OCI-LY1 (cell line): ENCODE results near the gene SRP9.
"Not testable (repeated sequence)": the region's sequence is repeated elsewhere in the genome, so short reads cannot be mapped to it uniquely, and the experiment has no call there.

Source experiments
- H2AFZ ChIP-seq: fragments of 200-600 bp; sonication (generic), shearing (Covaris generic); 2 replicates; pipeline ENCODE4 v1.6.0; 2014; ENCODE audit warnings: antibody characterized with exemption, mild to moderate bottlenecking, low read length
- H3F3A ChIP-seq: fragments of 200-600 bp; sonication (generic), shearing (Covaris generic); 2 replicates; pipeline ENCODE4 v1.6.0; 2014; ENCODE audit warnings: mild to moderate bottlenecking, antibody characterized with exemption, low read length, moderate library complexity; ENCODE audit not compliant: insufficient read depth
- H3K27ac ChIP-seq: fragments of 200-600 bp; sonication (generic); 2 replicates; pipeline ENCODE4 v1.5.1; 2014; ENCODE audit warnings: low read length, mixed run types, mild to moderate bottlenecking, low read depth; ENCODE audit not compliant: poor library complexity, severe bottlenecking
- H3K27me3 ChIP-seq: fragments of 200-600 bp; sonication (generic); 2 replicates; pipeline ENCODE4 v1.6.0; 2014; ENCODE audit warnings: antibody characterized with exemption, mild to moderate bottlenecking, low read length, moderate library complexity; ENCODE audit not compliant: insufficient read depth
- H3K36me3 ChIP-seq: fragments of 200-600 bp; sonication (generic); 2 replicates; pipeline ENCODE4 v1.6.1; 2014; ENCODE audit warnings: mild to moderate bottlenecking, antibody characterized with exemption, low read length, moderate library complexity, mixed read lengths; ENCODE audit not compliant: insufficient read depth
- H3K4me1 ChIP-seq: fragments of 200-600 bp; sonication (generic); 2 replicates; pipeline ENCODE4 v1.5.1; 2014; ENCODE audit warnings: mild to moderate bottlenecking, low read length, moderate library complexity; ENCODE audit not compliant: insufficient read depth, severe bottlenecking
- H3K4me2 ChIP-seq: fragments of 200-600 bp; sonication (generic), shearing (Covaris generic); 2 replicates; pipeline ENCODE4 v1.6.1; 2014; ENCODE audit warnings: low read length
- H3K4me3 ChIP-seq: fragments of 200-600 bp; sonication (generic); 2 replicates; pipeline ENCODE4 v1.5.1; 2014; ENCODE audit warnings: low read length, low read depth, mild to moderate bottlenecking, mixed read lengths; ENCODE audit not compliant: poor library complexity, severe bottlenecking
- H3K79me2 ChIP-seq: fragments of 200-600 bp; shearing (Covaris generic); 2 replicates; pipeline ENCODE4 v1.6.1; 2016; ENCODE audit warnings: mixed run types, low read length, mixed read lengths; ENCODE audit not compliant: insufficient read depth
- H3K9ac ChIP-seq: fragments of 200-600 bp; sonication (generic), shearing (Covaris generic); 2 replicates; pipeline ENCODE4 v1.6.1; 2014; ENCODE audit warnings: mild to moderate bottlenecking, low read length, mixed read lengths
- H3K9me2 ChIP-seq: fragments of 200-600 bp; sonication (generic), shearing (Covaris generic); 2 replicates; pipeline ENCODE4 v1.6.1; 2014; ENCODE audit warnings: low read depth, mild to moderate bottlenecking, low read length, mixed read lengths
- H3K9me3 ChIP-seq: fragments of 200-600 bp; shearing (Covaris generic); 2 replicates; pipeline ENCODE4 v1.6.1; 2014; ENCODE audit warnings: low read length, mixed read lengths
- H4K20me1 ChIP-seq: fragments of 200-600 bp; sonication (generic), shearing (Covaris generic); 2 replicates; pipeline ENCODE4 v1.6.0; 2016; ENCODE audit warnings: mild to moderate bottlenecking, low read length; ENCODE audit not compliant: insufficient read depth
- EZH2 ChIP-seq: fragments of 200-600 bp; sonication (generic), shearing (Covaris generic); IDR thresholded peaks from 2 replicates; pipeline ENCODE4 v1.8.0; 2017; ENCODE audit warnings: borderline replicate concordance, mixed run types, mild to moderate bottlenecking, antibody characterized with exemption, low read length, moderate library complexity, mixed read lengths
- TF ChIP-seq, protein P1 (sequence below): fragments of 200-600 bp; sonication (generic), shearing (Covaris generic); IDR thresholded peaks from 2 replicates; pipeline ENCODE4 v1.5.1; 2017; ENCODE audit warnings: mild to moderate bottlenecking, antibody characterized with exemption, low read length, moderate library complexity, mixed read lengths

Gene SRP9

DNA sequence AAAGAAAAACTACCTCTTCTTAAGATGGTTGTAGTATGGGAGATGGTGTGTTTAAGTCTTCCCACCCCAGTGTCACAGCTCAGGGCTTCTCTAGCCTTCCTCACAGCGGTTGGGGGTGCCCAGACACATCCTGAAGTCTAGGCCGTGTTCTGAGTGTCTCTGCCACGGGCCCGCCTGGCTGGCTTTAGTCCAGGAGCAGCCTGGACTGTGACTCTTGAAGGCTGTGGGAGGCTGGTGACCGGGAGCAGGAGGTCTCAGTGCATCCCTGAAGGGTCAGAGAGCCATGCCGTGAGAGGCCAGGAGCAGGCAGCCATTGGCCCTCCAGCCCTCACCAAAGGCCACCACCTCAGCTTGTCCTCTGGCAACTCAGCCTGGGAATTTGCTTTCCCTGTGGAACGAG lies 36.8 kb downstream of the SRP9 start:
- Histone ChIP-seq H3K9ac (no peak overlapping the region), H2AFZ (no peak overlapping the region), H3K27me3 (no peaks in the 10 kb centered on the region), H3K9me2 (no peaks in the 10 kb centered on the region), H3K4me3 (no peak overlapping the region), H3K9me3 (no peaks in the 10 kb centered on the region), H3K36me3 (no peaks in the 10 kb centered on the region), H4K20me1 (no peaks in the 10 kb centered on the region), H3K27ac (no peak overlapping the region), H3K4me1 (peaks cover 6% of the 10 kb centered on the region), H3K4me2 (no peak overlapping the region), H3F3A (no peaks in the 10 kb centered on the region), H3K79me2 (no peaks in the 10 kb centered on the region)
- no peak for TF ChIP-seq EZH2
- TF ChIP-seq, protein P1, sequence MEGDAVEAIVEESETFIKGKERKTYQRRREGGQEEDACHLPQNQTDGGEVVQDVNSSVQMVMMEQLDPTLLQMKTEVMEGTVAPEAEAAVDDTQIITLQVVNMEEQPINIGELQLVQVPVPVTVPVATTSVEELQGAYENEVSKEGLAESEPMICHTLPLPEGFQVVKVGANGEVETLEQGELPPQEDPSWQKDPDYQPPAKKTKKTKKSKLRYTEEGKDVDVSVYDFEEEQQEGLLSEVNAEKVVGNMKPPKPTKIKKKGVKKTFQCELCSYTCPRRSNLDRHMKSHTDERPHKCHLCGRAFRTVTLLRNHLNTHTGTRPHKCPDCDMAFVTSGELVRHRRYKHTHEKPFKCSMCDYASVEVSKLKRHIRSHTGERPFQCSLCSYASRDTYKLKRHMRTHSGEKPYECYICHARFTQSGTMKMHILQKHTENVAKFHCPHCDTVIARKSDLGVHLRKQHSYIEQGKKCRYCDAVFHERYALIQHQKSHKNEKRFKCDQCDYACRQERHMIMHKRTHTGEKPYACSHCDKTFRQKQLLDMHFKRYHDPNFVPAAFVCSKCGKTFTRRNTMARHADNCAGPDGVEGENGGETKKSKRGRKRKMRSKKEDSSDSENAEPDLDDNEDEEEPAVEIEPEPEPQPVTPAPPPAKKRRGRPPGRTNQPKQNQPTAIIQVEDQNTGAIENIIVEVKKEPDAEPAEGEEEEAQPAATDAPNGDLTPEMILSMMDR, result no peak

DNA sequence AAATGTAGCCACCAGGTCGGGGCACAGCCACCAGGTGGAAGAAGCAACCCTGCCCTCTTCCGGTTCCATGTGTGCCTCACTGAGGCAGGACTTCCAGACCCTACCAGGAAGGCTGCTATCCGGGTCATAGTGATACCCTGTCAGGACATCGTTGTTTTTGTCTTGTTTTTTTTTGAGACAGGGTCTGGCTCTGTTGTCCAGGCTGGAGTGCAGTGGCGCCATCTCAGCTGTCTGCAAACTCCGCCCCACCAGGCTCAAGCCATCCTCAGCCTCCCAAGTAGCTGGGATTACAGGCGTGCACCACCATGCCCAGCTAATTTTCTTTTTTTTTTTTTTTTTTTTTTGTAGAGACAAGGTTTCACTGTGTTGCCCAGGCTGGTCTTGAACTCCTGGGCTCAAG lies 37.5 kb downstream of the SRP9 start:
- H3K27me3 ChIP-seq, H3K36me3 ChIP-seq, H3K4me3 ChIP-seq, H3K79me2 ChIP-seq, H3K9me2 ChIP-seq, H2AFZ ChIP-seq, H3K9ac ChIP-seq, H4K20me1 ChIP-seq, H3K4me2 ChIP-seq, H3K9me3 ChIP-seq, H3K4me1 ChIP-seq, H3K27ac ChIP-seq, H3F3A ChIP-seq: not testable (repeated sequence)

DNA sequence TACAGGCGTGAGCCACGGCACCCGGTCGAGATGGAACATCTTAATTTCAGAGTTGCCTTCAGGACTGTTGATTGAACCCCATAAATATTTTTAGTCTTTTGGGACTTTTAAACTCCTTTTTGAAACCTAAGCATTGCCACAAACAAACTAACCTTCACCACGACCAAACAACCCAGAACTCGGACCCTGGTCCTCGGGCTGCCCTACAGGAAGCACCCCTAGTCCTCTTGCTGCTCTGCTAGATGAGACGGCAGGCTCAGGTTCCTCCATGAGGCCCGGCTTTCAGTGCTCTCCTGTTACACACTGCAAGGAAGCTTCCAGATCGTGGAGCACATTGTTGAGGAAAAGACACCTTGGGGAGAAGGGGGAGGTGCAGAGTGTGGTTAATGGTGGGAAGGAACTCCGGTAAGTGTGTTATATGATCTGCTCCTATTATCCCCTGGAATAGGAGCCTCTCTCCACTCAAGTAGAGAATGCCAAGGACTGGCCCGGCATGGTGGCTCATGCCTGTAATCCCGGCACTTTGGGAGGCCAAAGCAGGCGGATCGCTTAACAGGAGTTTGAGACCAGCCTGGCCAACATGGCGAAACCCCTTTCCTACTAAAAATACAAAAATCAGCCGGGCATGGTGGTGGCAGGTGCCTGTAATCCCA lies 38.0 kb downstream of the SRP9 start:
- Histone ChIP-seq H3K36me3 (no peaks in the 10 kb centered on the region), H3F3A (no peaks in the 10 kb centered on the region), H3K79me2 (no peaks in the 10 kb centered on the region), H3K9me2 (no peaks in the 10 kb centered on the region), H3K4me1 (no peaks in the 10 kb centered on the region), H3K4me3 (no peak overlapping the region), H4K20me1 (no peaks in the 10 kb centered on the region), H3K9me3 (no peaks in the 10 kb centered on the region), H3K9ac (no peak overlapping the region), H3K27ac (no peak overlapping the region), H3K4me2 (no peak overlapping the region), H2AFZ (no peak overlapping the region), H3K27me3 (no peaks in the 10 kb centered on the region)
- no peak for TF ChIP-seq EZH2
- TF ChIP-seq, protein P1, result no peak
